IMR-90 (cell line): ENCODE data around the gene PPIA. TPM values are rescaled to one million over a fixed set of nuclear protein-coding genes. Genes with fewer than 3 reads are reported as not detected.

Source experiments
- ATAC-seq: fragments of 200-7000 bp; cut with Tn5 transposase; 2 replicates; pipeline ENCODE4 v1.9.1; 2020; ENCODE audit warnings: low read depth, mild to moderate bottlenecking, moderate library complexity
- BruUV-seq: library from RNA; stranded (reverse); fragments of 400-500 nt; replicated peaks from 2 replicates; lab custom pipeline; 2021; lab: Mats Ljungman, UMichigan
- CTCF ChIA-PET: fragments of 300-600 bp; formaldehyde crosslinking; extraction: SDS; loops from one replicate; lab custom pipeline; 2021; ENCODE audit warnings: antibody characterized with exemption; lab: Yijun Ruan, JAX
- POLR2A ChIA-PET: fragments of 300-600 bp; sonication (Branson Sonifier 250); formaldehyde crosslinking; loops from one replicate; lab custom pipeline; 2022; ENCODE audit warnings: antibody characterized with exemption; ENCODE audit not compliant: unreplicated experiment; lab: Charles Lee
- DNase-seq: peaks from one replicate; pipeline ENCODE4 v3.0.0; 2013
- H2AFZ ChIP-seq: replicated peaks from 2 replicates; pipeline ENCODE3; 2013; ENCODE audit warnings: low read length, mild to moderate bottlenecking; ENCODE audit not compliant: poor library complexity
- H2AK5ac ChIP-seq: 2 replicates; pipeline ENCODE4 v1.6.1; 2013; ENCODE audit warnings: low read depth, low read length, inconsistent platforms
- H2AK9ac ChIP-seq: replicated peaks from 2 replicates; pipeline ENCODE3; 2013; ENCODE audit warnings: mild to moderate bottlenecking, low read depth, low read length, moderate library complexity; ENCODE audit not compliant: poor library complexity
- H2BK120ac ChIP-seq: 2 replicates; pipeline ENCODE4 v1.6.1; 2013; ENCODE audit warnings: low read depth, low read length, inconsistent platforms
- H2BK15ac ChIP-seq: 3 replicates; pipeline ENCODE4 v1.6.1; 2013; ENCODE audit warnings: low read depth, low read length, inconsistent platforms
- H2BK20ac ChIP-seq: 2 replicates; pipeline ENCODE4 v1.6.1; 2013; ENCODE audit warnings: low read depth, mild to moderate bottlenecking, inconsistent platforms, low read length, moderate library complexity
- H2BK5ac ChIP-seq: 2 replicates; pipeline ENCODE4 v1.6.1; 2013; ENCODE audit warnings: mild to moderate bottlenecking, low read depth, low read length, inconsistent platforms; ENCODE audit not compliant: poor library complexity, severe bottlenecking
- H3K14ac ChIP-seq: replicated peaks from 2 replicates; pipeline ENCODE4 v1.6.1; 2013; ENCODE audit warnings: low read depth, low read length, inconsistent platforms
- H3K18ac ChIP-seq: 2 replicates; pipeline ENCODE4 v1.6.1; 2013; ENCODE audit warnings: low read depth, low read length, control low read depth
- H3K23ac ChIP-seq: 2 replicates; pipeline ENCODE4 v1.6.1; 2013; ENCODE audit warnings: low read depth, low read length, inconsistent platforms
- H3K27ac ChIP-seq: 2 replicates; pipeline ENCODE4 v1.5.1; 2013; ENCODE audit warnings: mild to moderate bottlenecking, control low read depth, low read length; ENCODE audit not compliant: insufficient read depth
- H3K27me3 ChIP-seq: 2 replicates; pipeline ENCODE4 v1.6.1; 2013; ENCODE audit warnings: low read length; ENCODE audit not compliant: control insufficient read depth, insufficient read depth
- H3K36me3 ChIP-seq: 2 replicates; pipeline ENCODE4 v1.6.1; 2013; ENCODE audit warnings: low read length, mixed read lengths; ENCODE audit not compliant: control insufficient read depth, insufficient read depth
- H3K4ac ChIP-seq: 2 replicates; pipeline ENCODE4 v1.6.1; 2013; ENCODE audit warnings: low read depth, low read length, inconsistent platforms
- H3K4me1 ChIP-seq: 2 replicates; pipeline ENCODE4 v1.6.1; 2013; ENCODE audit warnings: low read length, mixed read lengths; ENCODE audit not compliant: control insufficient read depth, insufficient read depth
- H3K4me2 ChIP-seq: 2 replicates; pipeline ENCODE4 v1.6.1; 2013; ENCODE audit warnings: low read depth, mild to moderate bottlenecking, control low read depth, low read length, moderate library complexity
- H3K4me3 ChIP-seq: 2 replicates; pipeline ENCODE4 v1.5.1; 2013; ENCODE audit warnings: low read depth, mild to moderate bottlenecking, control low read depth, low read length, moderate library complexity; ENCODE audit not compliant: insufficient read depth
- H3K56ac ChIP-seq: 2 replicates; pipeline ENCODE4 v1.6.1; 2013; ENCODE audit warnings: low read length, inconsistent platforms; ENCODE audit not compliant: insufficient read depth; ENCODE audit errors: extremely low read depth
- H3K79me1 ChIP-seq, 2 experiments: 2 replicates each; pipeline ENCODE4 v1.6.1; 2013; ENCODE audit warnings: low read length in 2 of 2, inconsistent platforms in 1 of 2, low read depth in 1 of 2
- H3K9ac ChIP-seq: 2 replicates; pipeline ENCODE4 v1.6.1; 2013; ENCODE audit warnings: low read depth, low read length, control low read depth
- H3K9me1 ChIP-seq: 2 replicates; pipeline ENCODE4 v1.6.1; 2013; ENCODE audit warnings: low read length, inconsistent platforms; ENCODE audit not compliant: insufficient read depth
- H3K9me3 ChIP-seq: 2 replicates; pipeline ENCODE4 v1.6.1; 2013; ENCODE audit warnings: low read length; ENCODE audit not compliant: control insufficient read depth, insufficient read depth
- H4K20me1 ChIP-seq: 2 replicates; pipeline ENCODE4 v1.6.1; 2013; ENCODE audit warnings: low read length, inconsistent platforms; ENCODE audit not compliant: insufficient read depth
- H4K5ac ChIP-seq: 2 replicates; pipeline ENCODE4 v1.6.1; 2013; ENCODE audit warnings: mild to moderate bottlenecking, low read depth, low read length, control low read depth
- H4K8ac ChIP-seq, 2 experiments: 2 replicates each; pipeline ENCODE4 v1.6.1; 2013; ENCODE audit warnings: low read depth in 2 of 2, low read length in 2 of 2, control low read depth in 1 of 2, inconsistent platforms in 1 of 2
- H4K91ac ChIP-seq: 2 replicates; pipeline ENCODE4 v1.6.1; 2013; ENCODE audit warnings: low read depth, low read length, inconsistent platforms; ENCODE audit not compliant: insufficient read depth
- MAZ ChIP-seq: IDR thresholded peaks from 2 replicates; pipeline ENCODE4 v1.6.1; 2012; ENCODE audit warnings: low read depth, mild to moderate bottlenecking, low read length, improper control_type of control experiment, moderate library complexity, borderline replicate concordance
- RAD21 ChIP-seq: IDR thresholded peaks from 2 replicates; pipeline ENCODE4 v1.6.1; 2012; ENCODE audit warnings: low read length, improper control_type of control experiment
- SMC3 ChIP-seq: fragments of 150-350 bp; IDR thresholded peaks from 2 replicates; pipeline ENCODE4 v1.6.1; 2016; ENCODE audit warnings: low read depth, mild to moderate bottlenecking, antibody characterized with exemption, low read length, moderate library complexity
- WGBS, 2 experiments: methylation state at CpG; one replicate each; pipeline versions ENCODE4 v1.1.5 to v1.1.7; 2013; ENCODE audit warnings: missing lambda C conversion rate in 2 of 2; ENCODE audit not compliant: insufficient read length in 1 of 2; ENCODE audit errors: extremely low coverage in 2 of 2; 5-methylcytosine and 5-hydroxymethylcytosine counted together
- dilution Hi-C: fragments of 300-500 bp; cut with HindIII; formaldehyde crosslinking; loops from one replicate; pipeline ENCODE4 v1.14.3; 2018; ENCODE audit warnings: low sequenced_read_pairs; ENCODE audit not compliant: unreplicated experiment
- in situ Hi-C: fragments of 300-500 bp; cut with MboI; formaldehyde crosslinking; loops from 3 replicates; pipeline ENCODE4 v1.14.3; 2019; ENCODE audit warnings: low sequenced_read_pairs, inconsistent platforms, mixed read lengths
- intact Hi-C: fragments of 100-400 bp; cut with micrococcal nuclease; formaldehyde crosslinking; loops from 2 replicates; pipeline ENCODE4 v1.10.0; 2022
- polyA plus RNA-seq, 3 experiments: library from polyadenylated mRNA; depleted of rRNA; stranded (reverse); fragments of >200 nt; gene quantifications; 2 replicates each; pipeline ENCODE4 v1.2.3, GENCODE V29; 2012; ENCODE audit warnings: low replicate concordance in 1 of 3
- total RNA-seq: library from RNA; depleted of rRNA; stranded (reverse); fragments of >200 nt; gene quantifications from 2 replicates; pipeline ENCODE4 v1.2.3, GENCODE V29; 2012
- TF ChIP-seq, protein P1 (sequence below): conservative IDR thresholded peaks from 2 replicates; pipeline ENCODE4 v1.5.1; 2012; ENCODE audit warnings: mild to moderate bottlenecking, low read depth, low read length, improper control_type of control experiment

PPIA gene
- total and polyA plus RNA-seq, 2 of the 4 experiments (the other 2 are of a cell fraction): 3,396 to 4,883 TPM

GRCh38 chr7:44791278-44792219, 4.9 kb upstream of the PPIA start:
- ChIA-PET POLR2A (interaction anchor here (0.7 kb wide), 1 partner anchor 10 kb away, joined by 11 read pairs; no protein-coding TSS in a partner anchor), CTCF (interaction anchor here (1.1 to 1.2 kb wide), 2 partner anchors 22 to 157 kb away, joined by 3 to 4 read pairs; no protein-coding TSS in a partner anchor)
- Histone ChIP-seq H3K4ac (peak overlapping the region; percentile 69), H3K27me3 (no peaks in the 10 kb centered on the region), H3K4me1 (peaks cover 5% of the 10 kb centered on the region), H3K14ac (peak overlapping the region; percentile 55), H3K9ac (peak overlapping the region; percentile 67), H3K79me1 (peaks cover 3 to 9% of the 10 kb centered on the region in 2 experiments; a peak in 2 of 4 replicates), H3K9me1 (peaks cover 6% of the 10 kb centered on the region; the same call in 1 of the 2 replicates), H2BK120ac (peak overlapping the region; percentile 65), H3K36me3 (no peaks in the 10 kb centered on the region), H2BK20ac (peak overlapping the region; percentile 65), H3K4me2 (peak overlapping the region; percentile 61; the same call in 1 of the 2 replicates), H3K23ac (no peak overlapping the region), H3K4me3 (no peak overlapping the region), H4K20me1 (no peaks in the 10 kb centered on the region), H2AK5ac (peak overlapping the region; percentile 87), H2BK15ac (peak overlapping the region; percentile 93; the same call in 2 of the 3 replicates), H2BK5ac (peak overlapping the region; percentile 86), H3K27ac (peak overlapping the region; percentile 84; the same call in 1 of the 2 replicates), H3K56ac (peak overlapping the region; percentile 70; the same call in 1 of the 2 replicates), H4K8ac (peak overlapping the region; percentile 67 to 90), H3K9me3 (no peaks in the 10 kb centered on the region), H4K5ac (peak overlapping the region; percentile 48), H3K18ac (peak overlapping the region; percentile 84), H4K91ac (peak overlapping the region; percentile 51), H2AFZ (no peak overlapping the region), H2AK9ac (no peak overlapping the region)
- DNase-seq (peak; percentile 73), ATAC-seq (peak; percentile 55)
- intact Hi-C loops (no loop called here), in situ Hi-C loops (no loop called here), dilution Hi-C loops (no loop called here)
- no TSS peak for BruUV-seq
- WGBS, 2 experiments: 100% methylated on average over 2 of the region's 8 CpGs; no CpG with 5 or more reads in 1 of the 2 experiments
- TF ChIP-seq SMC3 (peak; percentile 40; the same call in 1 of the 2 replicates), MAZ (no peak), RAD21 (peak; percentile 38)
- TF ChIP-seq, protein P1, sequence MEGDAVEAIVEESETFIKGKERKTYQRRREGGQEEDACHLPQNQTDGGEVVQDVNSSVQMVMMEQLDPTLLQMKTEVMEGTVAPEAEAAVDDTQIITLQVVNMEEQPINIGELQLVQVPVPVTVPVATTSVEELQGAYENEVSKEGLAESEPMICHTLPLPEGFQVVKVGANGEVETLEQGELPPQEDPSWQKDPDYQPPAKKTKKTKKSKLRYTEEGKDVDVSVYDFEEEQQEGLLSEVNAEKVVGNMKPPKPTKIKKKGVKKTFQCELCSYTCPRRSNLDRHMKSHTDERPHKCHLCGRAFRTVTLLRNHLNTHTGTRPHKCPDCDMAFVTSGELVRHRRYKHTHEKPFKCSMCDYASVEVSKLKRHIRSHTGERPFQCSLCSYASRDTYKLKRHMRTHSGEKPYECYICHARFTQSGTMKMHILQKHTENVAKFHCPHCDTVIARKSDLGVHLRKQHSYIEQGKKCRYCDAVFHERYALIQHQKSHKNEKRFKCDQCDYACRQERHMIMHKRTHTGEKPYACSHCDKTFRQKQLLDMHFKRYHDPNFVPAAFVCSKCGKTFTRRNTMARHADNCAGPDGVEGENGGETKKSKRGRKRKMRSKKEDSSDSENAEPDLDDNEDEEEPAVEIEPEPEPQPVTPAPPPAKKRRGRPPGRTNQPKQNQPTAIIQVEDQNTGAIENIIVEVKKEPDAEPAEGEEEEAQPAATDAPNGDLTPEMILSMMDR: peak; percentile 36
